ENCODE results near the gene PTPRO. TPM values are rescaled to one million over a fixed set of nuclear protein-coding genes. Genes with fewer than 3 reads are reported as not detected.

The PTPRO gene
- polyA plus RNA-seq, 3 donors = 182 to 264 (median 205) TPM

DNA sequence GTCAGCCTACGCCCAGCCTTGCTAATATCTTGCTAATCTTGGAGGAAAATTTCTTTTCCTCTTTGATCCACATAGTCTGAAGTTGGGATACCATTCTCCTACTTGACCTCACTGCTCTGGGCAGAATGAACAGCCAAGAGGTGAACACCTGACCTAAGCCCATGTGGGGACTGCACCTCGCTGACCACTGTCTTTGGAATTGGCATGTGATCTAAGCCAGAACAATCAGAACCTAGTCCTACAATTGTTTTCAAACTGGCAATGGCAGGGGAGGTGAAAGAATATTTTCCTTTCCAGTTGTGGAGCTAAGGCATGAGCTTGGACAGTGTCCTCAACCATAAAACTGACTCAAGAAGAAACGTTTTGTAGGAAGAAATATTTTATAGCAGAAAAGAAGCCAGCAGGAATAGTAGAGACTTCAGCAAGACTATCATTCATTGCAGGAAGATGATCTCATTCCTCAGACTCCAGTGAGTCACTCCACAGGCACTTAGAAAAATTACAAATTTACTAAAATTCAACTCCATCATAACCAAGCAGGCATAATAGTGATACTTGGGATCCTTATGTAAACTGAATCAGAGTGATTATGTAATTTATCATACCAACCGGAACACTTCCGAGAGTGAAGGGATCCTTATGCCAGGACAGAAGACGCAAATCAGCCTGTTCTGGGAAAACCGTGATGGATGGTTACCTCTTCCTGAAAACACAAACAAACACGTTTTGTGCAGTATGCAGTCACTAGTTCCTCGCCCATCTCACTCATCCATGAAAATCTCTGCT lies 14.7 kb downstream of the PTPRO start:
- no peak for DNase-seq

DNA sequence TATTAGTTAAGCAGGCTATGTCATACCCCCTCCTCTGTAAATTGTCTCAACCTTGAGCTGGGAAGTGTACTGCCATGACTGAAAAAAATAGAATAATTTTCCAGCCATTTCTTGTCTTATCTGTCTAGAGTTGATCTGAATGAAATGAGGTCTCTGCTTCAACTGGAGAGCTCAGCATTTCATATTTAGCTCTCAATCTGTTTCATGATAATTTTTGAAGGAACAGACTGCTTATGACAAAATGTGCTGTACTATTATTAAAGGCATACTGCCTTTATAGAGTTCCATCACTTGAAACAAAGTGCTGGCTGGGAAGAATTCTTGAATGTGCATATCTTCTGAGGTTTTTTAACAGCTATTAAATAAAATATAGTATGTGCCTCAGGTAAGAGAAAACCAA lies 19.1 kb downstream of the PTPRO start:
- DNase-seq = no peak

DNA sequence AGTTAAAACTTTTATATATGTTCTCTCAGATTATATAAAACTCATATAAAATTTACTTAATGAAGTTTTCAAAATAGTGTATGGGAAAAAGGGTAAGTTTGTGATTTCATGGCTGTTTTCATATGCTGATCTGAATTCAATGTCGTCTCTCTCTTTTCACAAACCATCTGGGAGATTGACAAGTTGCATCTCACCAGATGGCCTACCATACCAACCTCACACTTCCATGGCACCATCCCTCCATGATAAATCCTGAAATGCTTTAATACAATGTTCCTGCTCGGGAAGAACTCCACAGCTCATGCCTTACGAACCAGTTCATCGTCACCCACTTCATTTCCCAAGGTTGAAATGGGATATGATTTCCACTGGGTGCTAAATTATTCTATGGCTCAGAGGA lies 22.3 kb downstream of the PTPRO start:
- no peak for DNase-seq

DNA sequence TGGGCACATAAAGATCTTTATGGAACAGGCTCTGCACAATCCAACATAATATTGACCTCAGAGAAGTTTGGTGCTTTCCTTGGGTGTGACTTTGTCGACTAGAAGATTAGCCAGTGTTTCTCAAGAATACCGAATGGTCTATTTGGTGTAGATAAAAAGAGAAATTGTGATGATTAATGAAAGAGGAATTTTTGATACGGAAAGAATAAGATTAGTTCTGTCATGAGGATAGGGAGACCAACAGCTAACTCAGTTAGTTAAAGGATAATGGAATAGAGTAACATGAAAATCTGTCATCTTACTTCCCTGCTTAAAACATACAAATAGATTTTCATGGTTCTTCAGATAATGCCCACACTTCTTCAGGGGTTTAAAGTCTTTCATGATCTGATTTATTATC lies 24.2 kb downstream of the PTPRO start:
- no peak for DNase-seq

DNA sequence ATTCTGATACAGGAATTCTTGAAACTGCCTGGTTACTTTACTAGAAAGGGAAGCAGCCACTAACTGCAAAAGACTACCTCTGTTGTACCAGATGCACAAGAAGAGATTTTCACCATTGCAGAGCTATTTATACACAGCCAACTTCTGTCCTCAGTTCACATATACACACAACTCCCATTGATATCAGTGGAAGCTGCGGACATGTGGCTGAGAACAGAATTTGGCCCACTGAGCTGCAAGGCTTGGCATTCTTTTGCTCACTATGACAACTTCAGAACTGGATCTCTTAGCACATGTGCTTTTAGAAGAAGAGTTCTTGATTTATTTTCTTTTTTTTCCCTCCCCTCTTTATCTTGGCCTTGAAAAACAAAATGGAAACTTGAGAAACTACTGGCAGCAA lies 28.3 kb downstream of the PTPRO start:
- no peak for DNase-seq

DNA sequence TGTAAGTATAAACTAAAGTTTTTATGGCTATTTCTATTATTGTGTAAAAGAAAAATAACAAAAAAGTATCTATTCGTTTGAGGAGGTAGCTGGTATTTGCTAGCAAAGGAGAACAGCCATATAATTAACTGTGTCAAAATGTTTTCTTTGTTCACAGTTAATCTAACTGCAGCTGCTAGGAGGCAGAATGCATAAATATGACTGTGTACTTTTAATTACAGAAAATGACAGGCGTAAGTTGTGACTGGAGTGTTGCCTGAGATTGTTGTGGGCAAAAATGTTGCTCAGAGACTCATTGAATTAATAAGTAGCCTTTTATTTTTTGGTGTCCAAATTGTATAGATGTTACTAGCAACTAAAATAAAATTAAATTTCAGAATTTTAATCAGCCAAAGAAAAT lies 33.5 kb downstream of the PTPRO start:
- peak; percentile 8 for DNase-seq

DNA sequence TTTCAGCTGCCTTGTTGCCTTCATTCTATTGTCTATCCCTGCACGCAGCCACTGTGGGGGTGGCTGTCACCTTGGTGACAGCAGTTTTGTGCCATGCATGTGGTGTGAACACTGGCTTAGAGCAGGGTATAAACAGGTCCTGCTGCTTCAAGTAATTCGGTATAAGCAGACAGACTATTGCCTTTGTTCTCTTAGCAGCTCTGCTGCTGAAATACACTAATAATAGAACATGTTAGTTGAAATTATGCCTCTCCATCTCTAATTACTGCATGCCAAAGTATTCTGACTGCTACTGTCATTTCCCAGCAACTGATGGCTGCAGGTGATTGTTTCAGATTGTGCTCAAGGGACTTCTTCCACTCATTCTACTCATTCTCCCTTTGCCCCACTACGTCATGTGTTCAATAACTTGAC lies 34.6 kb downstream of the PTPRO start:
- no peak for DNase-seq

DNA sequence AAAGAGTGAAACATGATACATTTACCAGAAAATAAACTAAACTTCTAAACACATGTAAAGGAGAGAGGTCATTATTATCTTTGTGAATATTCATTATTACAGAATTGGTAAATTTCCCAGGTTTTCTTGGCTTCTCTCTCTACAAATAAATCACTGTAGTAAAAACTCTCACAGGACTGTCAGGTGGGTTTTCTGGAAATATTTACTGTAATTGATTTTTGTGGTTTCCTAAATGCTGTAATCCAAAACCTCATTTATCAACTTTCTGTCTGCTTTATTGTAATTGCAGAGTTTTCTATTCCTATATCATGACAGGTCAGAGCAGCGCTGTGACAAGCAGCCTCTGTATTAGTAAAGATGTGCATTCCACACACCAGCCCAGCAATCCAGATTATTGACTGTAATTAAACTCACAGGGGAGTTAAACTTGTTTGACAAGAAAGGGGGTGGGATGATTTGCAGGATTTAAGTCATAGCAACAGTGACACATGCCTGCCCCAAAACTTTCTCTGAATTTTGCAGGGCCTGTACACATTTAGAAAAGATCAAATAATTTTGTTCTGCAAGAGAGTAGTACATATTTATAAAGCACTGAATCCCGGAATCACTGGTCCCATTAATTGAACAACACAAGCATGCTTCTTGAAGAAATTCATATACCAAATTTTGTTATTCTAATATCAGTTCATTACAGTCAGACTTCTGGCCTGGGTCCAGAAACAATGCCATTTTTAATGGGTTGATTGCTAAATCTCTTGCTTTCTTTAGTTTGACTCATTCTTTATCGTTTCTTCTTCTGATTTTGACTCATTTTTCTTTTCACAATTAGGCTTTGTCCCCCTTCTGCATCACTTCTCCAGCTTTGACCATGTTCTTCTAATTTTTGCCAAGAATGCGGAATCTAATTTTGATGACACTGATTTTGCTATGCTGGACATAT lies 42.2 kb downstream of the PTPRO start:
- DNase-seq = peak; percentile 34

DNA sequence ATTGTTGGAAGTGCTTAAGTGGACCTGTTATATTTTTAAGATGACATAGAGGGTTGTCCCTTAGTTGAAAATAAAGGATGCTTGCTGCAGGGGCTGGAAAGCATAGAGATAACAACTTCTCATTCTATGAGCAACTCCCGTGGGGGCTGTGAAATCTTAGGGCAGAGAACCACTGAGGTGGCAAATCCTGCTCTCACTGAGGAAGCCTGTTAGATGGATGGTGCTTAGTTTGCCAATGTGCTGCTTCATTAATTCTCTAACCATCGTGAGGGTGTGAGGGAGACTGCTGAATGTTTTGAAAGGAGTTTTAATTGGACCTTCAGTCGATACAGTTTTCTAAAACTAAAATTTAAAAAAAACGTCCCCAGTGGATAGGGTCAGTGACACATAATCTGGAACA lies 46.5 kb downstream of the PTPRO start:
- peak; percentile 53 for DNase-seq

DNA sequence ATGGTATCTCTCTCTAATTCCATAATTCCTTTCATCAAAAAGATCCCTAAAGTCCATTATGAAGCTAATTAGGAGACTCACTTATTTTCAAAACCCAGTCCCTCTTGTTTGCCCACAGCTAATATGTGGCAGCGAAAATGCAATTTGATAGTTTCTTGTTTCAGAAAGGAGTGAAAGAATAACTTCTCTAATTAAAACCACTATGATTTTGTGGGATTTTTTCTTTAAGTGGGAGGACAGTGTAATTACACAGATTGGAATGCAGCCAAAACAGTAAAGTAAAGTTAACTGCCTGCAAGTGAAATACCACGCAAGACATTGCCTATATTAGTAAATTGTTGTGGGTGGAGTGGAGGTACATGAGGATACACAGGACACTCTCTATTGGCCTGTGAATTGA lies 50.0 kb downstream of the PTPRO start:
- DNase-seq = peak; percentile 39

DNA sequence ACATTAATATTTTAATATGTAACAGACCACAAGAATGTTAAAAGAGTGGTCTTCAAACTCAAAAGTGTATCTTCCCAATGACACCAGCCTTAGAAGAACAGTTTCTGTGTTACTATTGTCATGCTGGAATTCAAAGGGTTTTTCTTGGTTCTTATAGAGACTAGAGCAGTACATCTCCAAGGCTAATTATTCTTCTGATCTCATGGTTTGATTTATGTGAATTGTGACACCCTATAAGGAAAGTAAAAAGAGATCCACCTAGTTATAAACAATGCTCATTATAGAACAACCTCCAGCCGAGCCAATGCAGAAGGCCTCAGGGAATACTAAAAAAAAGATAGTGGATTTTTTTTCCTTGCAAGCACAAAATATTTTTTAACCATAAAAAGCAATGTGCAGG lies 65.5 kb downstream of the PTPRO start:
- DNase-seq = no peak

DNA sequence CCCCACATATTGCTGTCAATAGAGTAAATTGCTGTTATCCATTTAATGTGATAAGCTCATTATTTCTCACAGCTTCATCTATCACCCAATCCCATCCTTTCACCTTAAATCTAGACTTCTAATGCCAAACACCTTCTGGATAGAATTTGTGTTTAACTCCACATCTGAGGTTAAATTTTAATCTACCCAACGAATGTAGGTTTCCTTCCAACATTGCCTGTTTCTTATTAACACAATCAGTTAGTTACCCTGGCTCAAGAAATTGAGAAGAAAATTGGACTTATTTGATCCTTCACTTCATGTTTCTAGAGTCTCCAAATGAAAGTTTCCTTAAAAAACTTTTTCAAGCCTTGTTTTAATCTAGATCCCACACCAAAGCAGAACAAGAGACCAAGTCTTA lies 67.3 kb downstream of the PTPRO start:
- DNase-seq = no peak

DNA sequence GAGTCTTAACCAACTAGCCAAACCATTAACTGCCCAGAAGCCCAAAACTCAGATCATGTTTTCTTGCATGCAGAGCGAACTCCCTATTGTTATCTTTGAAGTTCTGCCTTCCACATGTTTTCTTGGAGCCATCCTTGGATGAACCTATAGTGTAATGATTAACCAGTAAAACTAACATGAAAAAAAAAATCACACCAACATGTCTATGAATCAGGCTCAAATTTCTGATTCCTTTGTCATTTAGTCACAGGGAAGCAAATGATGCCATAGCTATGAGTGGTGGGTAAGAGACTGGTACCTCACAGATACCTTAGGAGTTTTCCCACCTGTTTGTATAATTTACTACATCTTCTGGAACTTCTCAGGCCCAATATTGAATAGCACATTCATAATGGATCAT lies 70.7 kb downstream of the PTPRO start:
- no peak for DNase-seq

DNA sequence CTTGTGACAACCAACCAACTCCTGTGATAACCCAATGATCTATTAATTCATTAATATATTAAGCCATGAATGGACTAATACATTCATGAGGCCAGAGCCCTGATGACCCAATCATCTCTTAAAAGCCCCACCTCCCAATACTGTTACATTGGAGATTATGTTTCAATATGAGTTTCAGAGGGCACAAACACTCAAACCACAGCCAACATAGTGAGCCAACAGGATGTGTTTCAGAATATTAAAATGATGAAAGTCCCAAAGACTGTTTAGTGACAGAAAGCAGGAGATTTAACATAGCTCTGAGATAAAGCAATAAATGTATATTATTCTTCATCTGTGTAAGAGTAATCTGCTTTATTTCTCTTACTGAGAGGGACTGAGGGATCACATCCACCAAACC lies 71.7 kb downstream of the PTPRO start:
- no peak for DNase-seq

DNA sequence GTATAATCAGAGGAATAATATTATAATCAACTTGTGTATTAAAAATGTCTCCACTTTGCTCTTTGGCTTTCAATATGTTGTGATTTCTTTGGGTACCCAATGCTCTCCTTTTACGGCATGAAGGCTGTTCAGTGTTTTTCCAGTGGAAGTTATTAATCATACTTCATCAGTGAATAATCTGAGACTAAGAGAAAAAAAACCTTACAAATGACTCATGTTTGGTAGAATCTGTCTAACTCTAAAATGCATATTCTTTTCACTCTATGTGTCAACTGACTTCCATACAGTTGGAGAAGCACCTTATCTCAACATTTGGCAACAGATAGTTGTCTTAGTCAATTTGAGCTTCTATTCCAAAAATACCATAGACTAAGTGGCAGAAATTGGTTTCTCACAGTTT lies 82.2 kb downstream of the PTPRO start:
- no peak for DNase-seq

DNA sequence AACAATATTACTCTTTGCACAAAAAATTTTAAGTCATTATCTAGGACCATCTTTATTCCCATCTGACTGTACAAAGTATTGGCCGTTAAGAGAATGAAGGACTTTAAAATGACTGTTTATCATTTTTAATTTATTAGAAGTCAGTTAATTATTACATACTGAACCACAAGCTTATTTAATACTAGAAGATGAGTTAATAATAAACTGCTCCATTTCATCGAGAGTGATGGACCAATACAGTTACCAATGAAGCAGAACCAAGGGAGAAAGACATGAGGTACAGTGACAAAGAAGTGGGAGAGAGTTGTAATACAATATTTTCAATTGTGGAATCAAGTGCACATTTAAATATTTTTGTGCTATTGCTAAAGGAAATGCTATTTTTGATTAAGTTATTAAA lies 83.3 kb downstream of the PTPRO start:
- no peak for DNase-seq

DNA sequence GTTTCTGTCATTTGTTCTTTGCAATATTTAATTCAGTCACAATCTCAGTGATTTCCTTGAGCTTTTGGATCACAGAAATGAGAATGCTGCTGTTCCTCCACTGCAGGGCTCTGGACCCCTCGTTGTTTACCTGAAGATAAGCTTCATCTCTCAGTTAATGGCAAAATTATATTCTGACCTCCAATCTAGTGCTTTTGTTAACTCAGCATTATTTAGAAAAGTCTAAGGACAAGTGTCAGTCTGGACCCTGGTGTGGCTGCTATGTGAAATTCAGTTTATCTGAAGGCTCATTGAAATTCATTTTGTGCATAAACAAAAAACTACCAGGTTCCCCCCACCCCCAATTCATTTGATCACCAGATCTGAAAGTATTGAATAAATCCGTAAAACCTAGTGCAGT lies 84.7 kb downstream of the PTPRO start:
- no peak for DNase-seq

DNA sequence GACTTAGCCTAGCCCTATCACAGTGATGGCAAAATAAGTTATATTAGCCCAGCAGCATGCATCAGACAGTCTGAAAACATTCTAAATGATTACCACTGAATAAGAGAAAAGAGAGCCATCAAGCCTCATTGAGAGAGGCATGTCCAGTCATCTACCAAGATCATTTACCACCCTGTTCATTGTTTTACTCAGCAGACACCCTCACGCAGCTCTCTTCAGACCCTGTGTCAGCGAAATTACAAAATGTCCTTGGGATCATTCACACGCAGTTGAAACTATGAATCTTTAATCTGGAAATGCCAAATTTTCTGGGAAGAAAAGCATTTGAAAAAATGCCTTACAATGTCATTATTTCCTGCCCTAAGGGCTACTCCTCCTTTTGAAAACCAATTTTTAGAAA lies 89.5 kb downstream of the PTPRO start:
- DNase-seq = no peak

DNA sequence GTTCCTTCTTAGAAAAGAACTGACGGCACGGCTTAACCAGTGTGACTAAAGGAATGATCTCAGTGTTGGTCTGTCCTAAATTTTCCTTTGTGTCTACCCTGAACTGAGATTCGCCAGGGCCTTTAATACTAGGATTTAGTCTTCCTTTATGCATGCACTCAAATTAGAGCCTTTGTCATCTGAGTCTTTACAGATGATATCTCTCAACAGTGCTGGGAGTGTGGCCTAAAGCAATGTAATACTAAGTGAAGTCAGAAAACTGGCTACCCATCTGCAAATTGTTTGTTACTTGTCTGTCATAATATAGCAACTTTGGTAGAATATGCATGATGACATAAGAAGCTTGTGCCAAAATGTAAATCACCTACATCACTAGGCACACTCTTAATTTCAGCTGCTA lies 95.4 kb downstream of the PTPRO start:
- DNase-seq = no peak

DNA sequence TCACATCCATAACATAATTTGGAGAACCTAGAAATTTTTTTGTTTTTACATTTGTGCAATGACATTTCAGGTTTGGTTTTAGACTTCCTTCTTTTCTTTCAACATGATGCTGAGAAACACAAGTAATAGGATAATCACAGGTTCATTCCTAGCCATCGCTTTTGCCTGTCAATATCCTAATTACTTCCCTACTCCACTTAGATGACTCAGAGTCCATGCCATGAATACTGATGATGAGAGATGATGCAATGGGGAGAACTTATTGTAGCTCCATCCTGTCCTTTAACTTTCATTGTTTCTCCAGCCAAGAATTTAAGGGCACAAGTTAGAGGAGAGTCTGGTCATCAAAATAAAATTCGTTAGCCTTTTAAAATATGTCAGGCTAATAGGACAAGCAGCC lies 101.3 kb downstream of the PTPRO start:
- DNase-seq = no peak

DNA sequence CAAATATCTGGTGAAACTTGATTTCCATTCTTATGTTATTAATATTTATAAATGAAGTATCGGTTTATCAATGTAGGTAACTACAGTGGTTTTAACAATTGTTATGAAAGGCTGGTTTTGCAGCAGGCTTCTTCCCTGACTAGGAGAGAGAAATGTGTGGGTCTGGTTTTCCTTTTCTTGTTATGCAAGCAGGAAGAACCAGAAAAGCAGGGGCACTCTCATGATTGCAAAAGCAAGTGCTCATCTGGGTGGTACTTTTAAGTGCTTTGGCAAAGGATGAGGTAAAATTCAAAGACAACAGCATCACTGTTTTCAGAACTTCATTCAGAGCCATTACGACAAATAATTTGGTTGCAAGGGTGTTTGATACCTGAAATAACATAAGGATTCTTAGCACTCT lies 105.6 kb downstream of the PTPRO start:
- DNase-seq = no peak

DNA sequence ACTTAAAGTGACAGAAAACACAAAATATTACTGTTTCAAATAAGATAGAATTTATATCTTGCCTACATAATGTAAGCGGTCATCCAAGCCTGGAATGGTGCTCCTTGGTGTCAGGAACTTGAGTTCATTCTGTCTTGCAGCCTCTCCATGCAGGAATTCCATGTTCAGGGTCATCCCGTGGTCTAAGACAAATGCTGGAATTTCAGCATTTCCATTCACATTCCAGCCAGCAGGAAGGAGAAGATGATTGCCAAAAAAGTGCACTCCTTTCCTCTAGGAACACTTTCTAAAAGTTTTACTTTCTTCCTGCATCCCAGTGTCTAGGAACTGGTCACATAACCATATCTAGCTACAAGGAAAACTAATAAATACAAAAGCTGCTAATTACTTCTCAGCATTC lies 106.3 kb downstream of the PTPRO start:
- no peak for DNase-seq

DNA sequence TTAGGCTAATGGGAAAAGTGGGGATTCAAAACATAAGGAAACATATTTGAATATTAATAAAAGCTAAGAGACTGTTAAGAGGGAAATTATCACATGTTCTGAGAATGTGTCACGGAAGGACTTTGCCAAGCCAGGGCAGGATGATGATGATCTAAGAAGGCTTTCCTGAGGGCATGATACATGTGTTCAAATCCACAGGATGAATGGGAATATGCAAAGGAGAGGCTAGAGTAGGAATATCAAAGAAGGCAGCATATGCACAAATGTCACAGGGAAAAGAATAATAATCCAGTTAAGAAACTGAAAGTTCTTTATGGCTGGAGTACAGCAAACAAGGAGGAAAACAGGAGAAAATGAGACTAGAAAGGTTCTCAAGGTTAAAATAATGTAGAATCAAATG lies 107.0 kb downstream of the PTPRO start:
- no peak for DNase-seq
